Measurements from ENCODE around the gene B3GALT6.

B3GALT6 gene

DNA sequence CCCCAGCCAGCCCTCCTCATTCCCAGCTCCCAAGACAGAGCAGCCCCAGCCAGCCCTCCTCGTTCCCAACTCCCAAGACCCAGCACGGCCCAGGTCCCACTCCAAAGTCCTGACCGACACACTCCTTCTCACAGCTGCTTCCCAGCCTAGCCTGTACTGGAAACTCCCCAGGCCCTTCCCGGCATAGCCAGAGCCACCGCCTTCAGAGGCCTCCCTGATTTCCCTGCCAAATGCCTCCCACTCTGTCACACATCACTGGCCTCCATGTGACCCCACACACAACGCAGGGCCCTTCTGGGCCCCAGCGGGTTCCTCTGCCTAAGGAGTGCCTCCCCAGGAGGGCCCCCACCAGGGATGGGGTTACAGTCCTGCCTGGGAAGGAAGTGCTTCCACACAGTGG, 38.8 kb downstream of the B3GALT6 start:
- no peak for DNase-seq

DNA sequence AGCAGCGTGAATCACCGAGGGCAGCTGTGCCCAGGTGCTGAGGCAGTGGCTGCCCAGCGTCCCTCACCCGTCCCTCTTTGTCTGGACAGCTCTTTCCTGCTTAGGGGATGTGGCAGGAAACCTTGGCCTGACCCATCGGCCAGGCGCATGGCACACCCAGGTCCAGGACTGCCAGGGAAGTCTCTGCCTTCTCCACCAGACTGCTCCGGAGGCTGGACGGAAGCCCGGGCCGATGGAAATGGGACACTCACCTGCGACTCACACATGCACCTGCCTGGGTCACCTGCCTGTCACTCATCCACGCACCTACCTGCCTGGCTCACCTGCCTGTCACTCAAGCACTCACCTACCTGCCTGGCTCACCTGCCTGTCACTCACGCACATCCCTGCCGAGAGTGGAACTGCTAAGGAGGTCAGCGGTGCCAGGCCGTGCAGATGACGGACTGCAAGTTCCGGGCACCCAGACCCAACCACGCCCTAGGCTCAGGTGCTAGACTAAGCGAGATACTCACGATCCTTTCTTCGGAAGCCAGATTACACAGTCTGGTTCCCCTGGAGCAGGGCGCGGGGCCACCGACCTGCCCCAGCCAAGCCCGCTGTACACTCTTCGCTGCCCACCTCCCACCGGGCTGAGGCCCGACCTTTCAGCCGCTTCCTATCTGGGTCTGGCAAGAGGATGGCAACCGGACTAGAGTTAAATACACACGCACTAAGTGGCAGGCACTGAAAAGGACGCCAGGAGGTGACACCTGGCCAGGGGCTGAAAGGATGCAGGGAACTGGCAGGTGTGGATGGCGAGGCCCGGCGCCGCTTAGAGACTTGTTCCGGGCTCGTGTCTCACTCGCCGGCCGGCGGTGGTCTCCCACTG, 40.5 kb downstream of the B3GALT6 start:
- DNase-seq: no peak

DNA sequence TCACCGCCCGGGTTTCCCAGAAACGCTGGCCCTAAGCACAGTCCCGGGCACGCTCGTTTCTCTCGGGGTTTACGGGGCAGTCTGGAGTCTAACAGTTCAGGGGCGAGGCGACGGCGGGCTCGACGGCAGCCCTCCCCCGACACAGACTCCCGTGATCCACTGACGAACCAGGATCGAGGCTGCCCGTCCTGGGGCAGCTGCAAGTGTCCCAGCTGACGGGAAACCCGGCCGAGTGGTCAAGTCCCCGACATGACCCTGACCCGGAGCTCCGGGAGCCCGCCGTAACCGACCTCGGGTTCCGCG, 41.1 kb downstream of the B3GALT6 start:
- no peak for DNase-seq

DNA sequence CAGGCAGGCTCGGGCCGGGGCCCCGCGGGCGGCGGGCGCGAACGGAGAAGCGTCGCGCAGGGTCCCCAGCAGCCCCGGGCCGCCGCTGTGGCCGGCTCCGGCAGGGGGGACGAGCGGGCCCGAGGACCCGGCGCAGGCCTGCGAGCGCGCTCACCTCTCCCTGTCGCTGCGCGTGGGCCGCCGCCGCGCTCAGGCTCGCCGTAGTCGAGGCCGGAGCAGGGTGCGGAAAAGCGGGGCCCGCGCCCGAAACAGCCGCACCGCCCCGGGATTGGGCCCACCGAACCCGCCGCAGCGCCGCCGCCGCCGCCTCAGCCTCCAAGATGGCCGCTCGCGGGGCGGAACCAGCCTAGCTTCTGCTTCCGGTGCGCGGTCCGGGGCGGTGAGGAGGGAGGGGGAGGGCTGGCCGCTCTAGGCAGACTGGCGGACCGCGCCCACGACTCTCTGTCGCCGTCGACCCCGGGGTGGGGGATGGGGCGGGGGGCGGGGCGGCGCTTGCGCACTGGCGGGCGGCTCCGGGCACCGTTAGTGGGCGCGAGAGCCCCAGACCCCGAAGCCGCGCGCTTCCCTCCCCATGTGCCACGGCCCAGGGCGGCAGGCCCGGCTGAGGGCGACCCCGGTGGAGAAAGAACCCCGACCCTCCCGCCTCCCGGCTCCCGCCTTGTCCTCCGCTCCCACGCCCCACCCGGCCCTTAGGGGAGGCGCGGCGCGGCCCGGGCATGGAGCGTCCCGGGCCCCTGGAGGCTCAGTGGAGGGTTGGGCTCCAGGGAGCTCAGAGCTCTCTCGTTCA, 41.7 kb downstream of the B3GALT6 start, which contains the start of gene UBE2J2:
Gene UBE2J2 (minus strand): TSS at position 343 of the 787 bp plus-strand sequence. CDS start 5,862 bp downstream, outside the sequence.
- DNase-seq: peak; percentile 95

DNA sequence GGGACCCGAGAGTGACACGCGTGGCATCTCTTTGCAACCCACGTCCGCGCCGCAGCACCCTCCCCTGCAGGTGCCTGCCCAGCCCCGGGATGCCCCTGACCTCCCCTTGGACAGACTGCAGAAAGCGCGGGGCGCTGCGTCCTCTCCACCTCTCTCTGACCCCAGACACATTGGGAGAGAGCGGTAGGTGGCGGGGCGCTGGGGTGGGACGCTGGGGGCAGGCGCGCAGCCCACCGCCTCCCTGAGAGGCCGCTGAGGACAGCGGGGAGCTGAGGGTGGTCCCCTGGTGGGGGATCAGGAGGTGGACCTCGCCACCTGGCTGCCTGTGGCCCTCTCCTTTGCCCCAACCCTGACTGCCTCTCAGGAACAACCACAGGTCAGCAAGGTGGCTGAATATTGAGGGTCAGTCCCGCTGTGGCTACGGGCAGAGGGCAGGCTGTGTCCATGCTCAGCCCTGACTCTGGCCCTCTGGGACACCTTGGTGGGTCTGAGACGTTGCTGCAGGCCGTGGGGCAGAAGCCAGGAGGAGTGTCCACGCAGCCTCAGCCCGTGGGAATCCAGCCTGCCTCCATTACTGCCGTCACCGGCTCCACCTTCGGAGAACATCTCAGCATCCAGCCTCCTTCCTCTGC, 42.4 kb downstream of the B3GALT6 start:
- DNase-seq: no peak

DNA sequence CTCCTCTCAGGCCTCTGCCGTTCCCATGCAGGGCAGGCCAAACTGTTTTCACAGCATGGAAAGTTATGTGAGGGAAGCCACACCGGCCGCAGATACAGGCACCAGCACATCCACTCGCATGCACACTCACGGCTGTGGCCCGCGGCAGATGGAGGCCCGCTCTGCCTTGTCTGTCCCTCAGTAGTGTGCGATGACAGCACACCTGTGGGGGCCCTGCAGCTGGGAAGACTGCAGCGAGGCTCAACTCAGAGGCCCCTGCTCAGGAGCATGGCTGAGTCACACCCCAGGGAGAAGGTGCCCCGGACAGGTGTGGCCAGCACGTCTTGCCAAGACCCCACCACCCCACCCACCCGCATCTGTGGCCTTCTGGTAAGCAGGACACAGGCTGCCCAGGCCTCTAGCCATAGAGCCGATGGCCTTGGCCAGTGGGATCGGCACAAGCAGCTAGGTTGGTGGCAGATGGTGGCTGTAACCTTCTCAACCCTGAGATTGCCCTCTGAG, 42.9 kb downstream of the B3GALT6 start:
- no peak for DNase-seq

DNA sequence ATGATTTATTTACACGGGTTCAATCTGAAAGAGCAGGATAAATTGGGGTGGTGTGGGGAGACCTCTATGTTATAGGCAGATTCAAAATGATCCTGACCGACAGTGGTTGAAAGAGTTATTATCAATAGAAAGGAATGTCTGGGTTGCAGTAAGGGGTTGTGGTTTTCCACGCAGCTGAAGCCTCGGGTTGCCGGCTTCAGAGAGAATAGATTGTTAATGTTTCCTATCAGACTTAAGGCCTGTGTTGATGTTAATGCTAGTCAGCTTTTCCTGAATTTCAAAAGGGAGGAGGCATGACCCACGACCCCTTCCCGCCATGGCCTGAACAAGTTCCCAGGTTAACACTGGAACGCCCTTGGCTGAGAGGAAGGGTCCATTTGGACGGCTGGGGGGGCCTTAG, 43.8 kb downstream of the B3GALT6 start:
- no peak for DNase-seq

DNA sequence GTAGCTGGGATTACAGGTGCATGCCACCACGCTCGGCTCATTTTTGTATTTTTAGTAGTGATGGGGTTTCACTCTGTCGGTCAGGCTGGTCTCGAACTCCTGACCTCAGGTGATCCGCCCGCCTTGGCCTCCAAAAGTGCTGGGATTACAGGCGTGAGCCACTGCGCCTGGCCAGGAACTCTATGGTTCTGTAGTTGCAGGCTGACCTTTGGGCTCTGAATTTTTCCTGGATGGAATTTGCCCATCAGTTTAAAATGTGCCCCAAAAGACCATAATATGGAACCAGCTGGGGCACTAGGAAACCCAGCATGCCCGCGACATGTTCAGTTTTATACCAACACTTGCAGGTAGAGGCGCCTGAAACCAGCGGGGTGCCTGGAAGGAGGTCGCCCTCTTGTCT, 46.6 kb downstream of the B3GALT6 start:
- DNase-seq: no peak

DNA sequence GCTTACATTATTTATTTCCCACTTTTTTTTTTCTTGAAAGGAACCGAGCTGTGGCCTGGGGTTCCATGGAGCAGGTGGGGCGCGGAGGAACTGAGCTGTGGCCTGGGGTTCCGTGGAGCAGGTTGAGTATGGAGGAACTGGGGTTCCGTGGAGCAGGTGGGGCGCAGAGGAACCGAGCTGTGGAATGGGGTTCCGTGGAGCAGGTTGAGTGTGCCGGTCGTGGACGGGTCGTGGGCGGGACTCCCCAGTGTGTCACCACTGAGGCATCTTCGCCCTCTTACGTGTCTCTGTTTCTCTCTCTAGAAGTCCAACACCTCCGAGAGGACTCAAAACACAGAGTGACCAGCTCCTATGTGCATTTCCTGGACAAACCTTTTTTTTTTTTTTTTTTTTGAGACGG, 47.0 kb downstream of the B3GALT6 start:
- no peak for DNase-seq

DNA sequence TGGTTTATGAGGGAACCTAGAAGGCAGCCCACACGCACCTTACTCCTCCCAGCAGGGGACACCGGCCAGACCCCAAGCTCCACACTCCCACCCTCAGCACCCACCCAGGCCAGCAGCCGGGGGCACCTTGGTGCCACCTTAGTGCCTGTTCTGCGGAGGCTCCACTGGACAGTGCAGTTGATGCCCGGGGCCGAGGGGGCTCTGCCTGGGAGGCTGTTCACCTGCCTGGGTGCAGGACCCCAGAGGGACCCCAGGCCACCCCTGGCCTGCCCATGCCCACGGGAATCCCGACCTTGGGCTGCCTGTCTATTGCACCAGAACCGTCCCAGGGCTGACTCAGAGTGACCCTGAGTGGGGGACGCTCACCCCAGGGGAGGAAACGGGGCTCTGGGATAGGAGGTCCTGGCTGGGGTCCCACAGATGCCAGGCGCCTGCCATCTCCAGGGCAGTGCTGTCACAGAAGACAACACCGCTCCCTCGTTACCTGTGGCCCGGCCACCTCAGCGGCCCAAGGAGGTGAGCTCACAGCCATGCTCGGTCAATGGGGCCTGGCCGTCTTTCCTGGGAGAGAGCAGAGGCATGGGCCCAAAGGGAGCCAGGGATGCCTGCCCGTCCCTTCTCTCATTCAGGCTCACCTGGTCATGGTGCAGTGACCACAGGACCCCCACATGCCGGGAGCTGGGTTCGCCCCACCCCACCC, 48.9 kb downstream of the B3GALT6 start:
- no peak for DNase-seq

DNA sequence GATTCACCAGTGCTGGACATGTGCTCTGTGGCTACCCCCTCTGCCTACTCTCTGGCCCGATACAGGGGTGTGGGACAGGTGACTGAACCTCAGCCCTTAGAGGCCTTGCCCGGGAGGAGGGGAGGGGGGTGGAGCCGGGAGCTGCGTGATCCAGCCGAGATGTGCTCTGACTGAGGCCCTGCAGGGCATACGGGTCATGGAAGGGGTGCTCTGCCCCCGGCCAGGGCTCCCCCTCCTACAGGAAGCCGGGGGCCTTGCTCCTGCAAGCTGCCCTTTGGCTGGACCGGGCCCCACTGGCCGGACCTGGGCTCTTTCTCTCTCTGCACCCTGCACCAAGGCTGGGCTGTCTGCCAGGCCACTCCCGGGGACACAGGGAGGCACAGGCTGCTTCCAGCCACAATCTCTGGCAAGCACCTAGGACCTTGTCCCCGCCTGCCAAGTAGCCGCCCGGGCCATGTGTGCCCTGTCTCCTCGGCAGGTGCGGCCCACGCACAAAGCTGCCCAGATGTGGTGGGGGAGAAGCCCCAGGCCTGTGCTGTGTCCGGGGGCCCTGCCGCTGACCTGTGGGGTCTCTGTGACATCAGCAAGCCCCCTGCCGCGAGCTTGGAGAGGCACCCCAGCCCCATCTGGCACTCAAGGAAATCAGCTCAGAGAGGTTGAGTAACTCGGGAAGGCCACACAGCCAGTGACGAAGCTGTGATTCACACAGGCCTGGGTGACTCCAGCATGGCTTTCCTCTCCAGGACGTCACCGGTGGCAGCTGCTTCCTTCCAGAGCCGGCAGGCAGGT, 49.7 kb downstream of the B3GALT6 start:
- DNase-seq: no peak

DNA sequence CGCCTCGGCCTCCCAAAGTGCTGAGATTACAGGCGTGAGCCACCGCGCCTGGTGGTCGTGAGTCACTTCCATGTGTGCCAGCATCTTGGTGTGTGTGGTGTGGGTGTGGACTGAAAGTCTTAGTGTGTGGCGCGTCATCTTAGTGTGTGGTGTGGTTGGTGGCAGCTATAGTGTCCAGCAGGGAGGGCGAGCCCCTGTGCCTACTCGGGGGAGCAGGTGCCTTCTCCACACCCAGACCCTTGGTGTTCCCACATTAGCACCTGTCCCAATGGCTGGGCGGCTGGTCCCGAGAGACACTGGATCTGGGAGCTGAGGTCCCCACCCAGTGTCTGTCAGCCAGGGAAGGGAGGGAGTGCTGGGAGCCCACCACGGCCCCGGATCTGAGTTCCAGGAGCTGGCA, 51.0 kb downstream of the B3GALT6 start:
- no peak for DNase-seq

DNA sequence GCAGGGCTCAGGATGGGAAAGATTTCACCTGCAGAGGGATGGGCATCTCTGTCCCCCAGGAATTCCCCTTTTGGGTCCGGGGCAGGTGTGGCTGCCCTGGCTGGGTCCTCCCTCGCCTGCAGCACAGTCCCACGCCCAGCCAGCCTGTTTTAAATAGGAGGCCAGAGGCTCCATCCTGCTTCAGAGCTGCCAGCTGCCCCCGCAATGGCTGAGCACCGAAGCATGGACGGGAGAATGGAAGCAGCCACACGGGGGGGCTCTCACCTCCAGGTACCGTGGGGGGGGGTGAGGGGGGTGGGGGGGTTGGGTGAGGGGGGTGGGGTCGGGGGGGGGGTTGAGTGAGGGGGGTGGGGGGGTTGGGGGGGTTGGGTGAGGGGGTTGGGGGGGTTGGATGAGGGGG, 51.8 kb downstream of the B3GALT6 start:
- DNase-seq: no peak

Measured in activated CD4-positive, alpha-beta T cell treated with anti-CD3 and anti-CD28 coated beads, Interleukin-10, Interleukin-2, amounts not matched to agents 100 ng/mL and 50 ng/mL, durations not matched to agents 16 hours and 8 hours (primary cell).